ENCODE data around the gene EBF3.

The EBF3 gene

DNA sequence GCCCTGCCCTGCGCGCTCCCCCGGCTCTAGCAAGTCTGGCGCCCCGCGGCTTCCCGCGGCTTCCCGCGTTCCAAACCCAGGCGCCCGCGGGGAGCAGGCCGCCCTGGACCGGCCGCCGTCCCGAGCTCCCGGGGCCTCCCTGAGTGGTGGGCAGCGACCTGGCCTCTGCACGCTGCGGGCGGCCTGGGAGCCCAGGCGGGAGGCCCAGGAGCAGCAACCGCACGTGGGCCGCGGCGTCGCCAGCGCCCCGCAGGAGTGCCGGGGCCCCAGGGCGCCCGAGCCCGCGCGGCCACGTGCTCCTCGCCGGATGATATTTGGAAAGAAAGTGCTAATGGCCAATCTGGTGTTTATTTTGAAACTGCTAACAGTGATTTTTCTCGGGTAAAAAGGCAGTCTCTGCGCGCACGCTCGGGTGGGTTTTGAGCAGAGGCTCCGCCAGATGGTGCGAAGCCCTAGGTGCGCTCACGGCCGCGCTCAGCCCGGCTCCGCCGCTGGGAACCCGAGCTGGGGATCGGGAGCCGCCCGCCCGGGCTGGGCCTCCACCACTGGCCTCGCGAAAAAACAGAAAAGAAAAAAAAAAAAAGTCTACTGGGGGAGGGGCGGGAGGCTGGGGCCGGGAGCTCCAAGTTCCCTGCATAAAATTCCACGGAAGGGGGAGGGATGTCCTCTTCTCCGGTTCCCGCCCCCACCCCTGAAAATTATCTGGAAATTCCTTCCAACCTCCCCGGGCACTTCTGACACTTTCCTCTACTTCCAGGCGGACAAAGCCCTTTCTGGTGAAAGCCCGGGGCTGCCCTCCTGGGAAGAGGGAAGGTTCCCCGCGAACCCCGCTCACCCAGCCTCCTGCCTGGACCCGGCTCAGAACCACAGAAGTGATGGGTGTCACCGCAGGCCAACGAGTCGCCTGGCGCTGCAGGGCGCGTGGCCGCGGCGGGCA is 4.3 kb downstream of the EBF3 start:
- no peak for DNase-seq (ENCODE audit: low read depth)

DNA sequence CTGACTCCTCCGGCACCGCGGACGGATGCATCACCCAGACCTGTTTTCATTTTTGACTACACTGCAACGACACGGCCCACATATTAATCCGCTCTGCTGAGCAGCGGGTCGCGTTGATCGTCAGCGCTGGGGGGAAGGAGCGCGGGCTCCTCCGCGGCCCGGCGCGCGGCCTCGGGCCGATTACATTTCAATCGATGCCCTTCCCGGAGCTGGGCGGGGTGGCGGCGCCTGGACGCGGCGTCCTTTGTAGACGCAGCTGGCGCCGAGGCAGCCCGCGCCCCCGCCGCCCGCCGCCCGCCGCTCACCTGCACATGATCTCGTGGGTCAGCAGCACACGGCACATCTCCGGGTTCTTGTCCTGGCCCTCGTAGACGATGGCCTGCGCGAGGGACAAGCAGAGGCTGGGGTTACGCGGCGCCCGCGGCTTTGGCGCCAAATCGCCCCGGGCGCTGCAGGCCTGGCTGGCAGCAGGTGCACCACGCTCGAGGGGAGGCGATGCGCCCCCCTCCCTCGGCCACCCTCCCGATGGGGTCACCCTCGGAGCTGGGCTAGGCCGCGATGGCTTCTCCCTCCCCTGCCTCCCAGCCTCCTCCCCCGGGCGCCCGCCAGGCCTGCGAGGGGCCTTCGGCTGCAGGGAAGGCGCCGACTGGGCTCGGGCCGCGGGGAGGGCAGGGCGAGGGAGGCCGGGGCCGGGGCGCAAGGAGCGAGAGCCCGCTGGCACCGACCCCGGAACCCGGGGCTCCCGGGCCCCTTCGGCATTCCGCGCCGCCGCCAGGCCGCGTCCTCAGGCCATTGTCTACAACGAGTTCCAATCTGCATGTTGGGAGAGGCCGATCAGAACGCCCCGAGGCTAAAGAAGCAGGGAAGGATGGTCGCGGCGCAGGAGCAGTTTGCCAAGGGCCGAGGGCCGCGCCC is 5.2 kb downstream of the EBF3 start:
- DNase-seq (ENCODE audit: low read depth): no peak

DNA sequence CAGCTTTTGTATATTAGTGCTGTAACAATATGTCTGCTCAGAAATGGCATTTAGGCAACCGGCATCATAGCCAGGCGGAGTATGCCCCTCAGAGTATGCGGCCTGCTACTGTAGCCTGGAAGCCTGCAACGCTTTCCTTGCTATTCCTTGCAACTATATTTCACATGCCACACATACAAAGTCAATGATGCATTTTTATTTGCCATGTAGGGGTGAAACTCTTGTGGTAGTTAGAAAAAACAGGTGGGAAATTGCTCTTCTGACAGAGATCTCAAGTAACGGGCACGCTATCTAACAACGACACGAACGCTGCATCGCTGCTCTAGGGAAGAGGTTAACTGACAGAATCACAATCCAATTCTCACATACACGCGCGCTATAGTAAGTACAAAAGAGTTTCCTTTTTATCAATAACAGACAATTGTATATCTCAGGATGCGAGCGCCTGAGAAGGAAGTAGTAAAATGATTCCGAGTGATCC is 5.9 kb downstream of the EBF3 start:
- no peak for DNase-seq (ENCODE audit: low read depth)

DNA sequence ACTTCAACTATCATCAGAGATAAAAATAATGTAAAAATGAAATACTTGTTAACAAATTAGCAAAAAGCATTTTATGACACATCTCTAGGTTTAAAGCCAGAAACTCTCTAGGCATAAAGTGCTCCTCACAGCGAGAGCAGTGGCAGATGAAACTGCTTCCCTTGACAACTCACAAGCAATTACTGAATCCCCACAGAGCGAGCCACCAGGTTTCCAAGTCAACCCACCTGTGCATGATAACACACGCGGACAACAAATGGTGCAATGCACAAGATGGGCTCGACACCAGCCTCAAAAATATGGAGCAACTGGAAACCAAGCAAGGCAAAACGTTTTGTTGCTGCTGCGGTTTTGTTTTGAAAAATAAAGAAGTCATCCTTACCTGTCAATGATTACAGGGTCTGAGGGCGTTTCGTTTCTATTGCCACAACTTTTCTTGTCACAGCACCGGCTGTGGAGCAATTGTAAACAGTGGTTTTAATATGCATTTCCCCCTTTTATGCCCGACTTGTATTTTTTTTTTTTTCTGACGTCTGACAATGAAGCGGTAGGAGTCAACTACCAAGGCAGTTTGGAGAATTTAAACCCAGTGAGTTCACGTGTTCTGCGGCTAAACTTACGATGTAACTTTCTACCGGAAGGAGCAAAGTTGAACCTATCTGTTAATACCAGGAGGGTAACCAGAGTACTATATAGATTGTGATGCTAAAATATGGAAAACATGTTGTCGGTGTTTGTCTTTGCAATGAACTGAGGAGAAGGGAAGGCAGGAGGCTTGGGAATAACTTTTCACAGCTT is 7.0 kb downstream of the EBF3 start:
- DNase-seq (ENCODE audit: low read depth): no peak

GRCh38 chr10:129956286-129956670 is 7.8 kb downstream of the EBF3 start:
- no peak for DNase-seq (ENCODE audit: low read depth)

- no peak for DNase-seq (ENCODE audit: low read depth)
These were observed 8.3 kb downstream of the EBF3 start for GRCh38 chr10:129955601-129956285.

GRCh38 chr10:129954492-129955315 is 9.4 kb downstream of the EBF3 start:
- DNase-seq (ENCODE audit: low read depth): no peak

DNA sequence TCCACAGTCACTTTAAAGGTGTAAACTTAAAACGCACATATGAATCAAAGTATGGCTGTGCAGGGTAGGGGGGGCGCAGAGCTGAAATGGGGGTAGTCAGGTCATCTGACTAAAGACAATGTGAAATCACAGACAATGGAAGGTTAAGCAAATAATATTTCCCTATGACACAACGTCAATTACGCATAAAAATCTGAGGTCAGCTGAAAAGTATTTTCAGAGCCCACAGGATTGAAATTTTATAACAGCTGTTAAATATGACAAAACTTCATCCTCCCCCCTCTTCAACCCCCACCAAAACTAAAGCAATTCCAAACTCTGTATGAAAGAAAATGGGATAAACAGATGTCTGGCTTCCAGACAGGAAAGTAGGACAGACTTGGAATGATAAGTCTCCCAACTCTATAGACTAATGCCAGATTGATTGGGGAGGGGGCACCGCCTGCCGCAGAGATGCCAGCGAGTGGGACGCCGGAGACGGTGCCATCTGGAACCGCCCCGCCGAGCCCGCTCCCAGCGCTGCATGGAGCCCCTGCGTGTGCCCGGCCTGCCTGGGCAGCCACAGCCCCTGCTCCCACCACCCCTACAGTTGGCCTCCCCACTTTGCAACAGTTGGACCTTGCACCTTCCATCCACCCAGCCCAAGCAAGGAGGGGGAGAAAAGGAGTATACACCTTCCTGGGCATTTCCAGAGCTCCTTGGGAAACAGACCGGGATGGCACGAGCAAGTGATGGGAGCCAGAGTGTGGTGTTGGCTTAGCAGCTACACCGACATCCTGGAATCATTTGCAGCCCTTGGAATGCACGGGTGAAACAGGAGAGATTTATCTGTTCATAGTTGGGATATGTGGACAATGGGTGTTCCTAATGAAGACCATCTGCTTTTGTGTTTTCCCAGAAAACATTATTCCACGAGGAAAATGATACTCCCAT is 10.7 kb downstream of the EBF3 start:
- no peak for DNase-seq (ENCODE audit: low read depth)

- DNase-seq (ENCODE audit: low read depth): no peak
These were observed 11.5 kb downstream of the EBF3 start for GRCh38 chr10:129952378-129953118.

DNA sequence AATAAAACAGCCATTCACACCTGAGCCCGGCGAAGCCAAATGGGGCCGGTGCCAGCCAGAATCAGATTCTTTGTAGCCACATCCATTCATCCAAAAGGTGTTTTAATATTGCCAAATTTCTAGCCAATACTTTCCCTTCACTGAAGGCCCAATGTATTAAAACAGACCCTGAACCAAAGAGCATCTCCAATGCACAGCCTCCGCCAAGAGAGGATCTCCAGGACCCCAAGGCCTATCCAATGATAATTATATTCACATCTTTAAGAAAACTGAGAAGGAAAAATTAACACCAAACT is 12.2 kb downstream of the EBF3 start:
- DNase-seq (ENCODE audit: low read depth): no peak

GRCh38 chr10:129951101-129951969 is 12.7 kb downstream of the EBF3 start:
- no peak for DNase-seq (ENCODE audit: low read depth)

DNA sequence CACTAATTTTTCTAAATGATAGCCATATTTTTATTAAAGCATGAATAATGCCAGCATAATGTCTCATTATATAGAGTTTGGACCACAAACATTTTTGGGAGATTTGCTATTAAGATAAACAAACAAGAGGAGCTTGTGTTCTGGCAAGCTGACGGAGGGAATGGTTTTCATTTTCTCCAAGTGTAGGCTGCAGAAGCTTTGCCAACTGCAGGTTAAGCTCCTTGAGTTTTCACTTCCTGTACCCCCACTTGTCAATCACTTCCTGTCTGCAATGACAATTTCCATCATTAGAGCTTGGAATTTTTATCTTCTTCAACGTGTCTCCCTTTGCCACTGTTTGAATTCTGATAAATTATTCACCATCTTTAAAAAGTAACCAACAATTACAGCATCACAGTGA is 13.4 kb downstream of the EBF3 start:
- no peak for DNase-seq (ENCODE audit: low read depth)

- no peak for DNase-seq (ENCODE audit: low read depth)
These were observed 14.2 kb downstream of the EBF3 start for GRCh38 chr10:129949891-129950291.

DNA sequence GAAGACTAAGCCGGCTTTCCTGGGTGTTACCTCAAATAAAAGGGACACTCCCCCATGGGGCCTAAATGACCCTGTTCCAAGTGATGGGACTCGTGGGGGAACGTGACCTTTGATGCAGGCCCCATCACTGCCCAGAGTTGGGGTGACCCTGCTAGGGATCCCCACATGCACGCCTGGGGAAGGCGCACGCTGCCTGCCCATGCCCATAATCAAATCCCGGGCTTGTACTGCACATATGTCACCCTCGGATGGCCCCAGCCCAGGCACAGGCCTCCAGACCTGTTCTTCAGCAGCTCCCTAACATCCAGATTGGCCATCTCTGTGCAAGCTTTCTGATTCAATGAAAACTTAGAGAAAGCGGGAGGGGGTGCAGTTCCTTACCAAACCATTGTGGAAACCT is 14.7 kb downstream of the EBF3 start:
- DNase-seq (ENCODE audit: low read depth): no peak

DNA sequence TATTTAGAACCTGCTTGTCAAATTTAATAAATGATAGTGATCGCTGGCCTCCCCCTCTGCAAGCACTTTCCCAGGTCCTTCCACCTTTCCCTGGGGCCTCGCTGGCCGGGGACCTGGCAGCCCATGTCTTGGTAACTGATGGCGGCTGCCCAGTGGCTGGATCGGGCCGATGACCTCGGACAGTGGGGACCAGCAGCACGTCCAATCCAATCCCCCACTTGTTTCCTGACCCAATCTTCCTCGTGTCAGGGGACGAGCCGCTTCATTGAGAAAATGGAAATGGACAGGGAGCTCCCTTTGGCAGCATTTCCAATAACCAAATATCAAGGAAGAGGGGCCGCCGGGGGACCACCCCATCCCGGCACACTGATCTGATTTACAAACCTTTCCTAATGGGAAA is 17.2 kb downstream of the EBF3 start:
- DNase-seq (ENCODE audit: low read depth): no peak

GRCh38 chr10:129945941-129946760 is 17.9 kb downstream of the EBF3 start:
- no peak for DNase-seq (ENCODE audit: low read depth)

GRCh38 chr10:129945526-129945925 is 18.5 kb downstream of the EBF3 start:
- DNase-seq (ENCODE audit: low read depth): no peak

Measured in activated T-helper 1 cell treated with Interleukin-2 at 50 U/mL for 16 hours (primary cell).